ENCODE results near the gene ERICH2. TPM values are rescaled to one million over a fixed set of nuclear protein-coding genes. Genes with fewer than 3 reads are reported as not detected.

ERICH2 gene
- not detected for total RNA-seq
- polyA plus RNA-seq = not detected

GRCh38 chr2:170770008-170770605, at the start of gene ERICH2:
Gene ERICH2 (plus strand): TSS chr2:170770378. CDS start chr2:170770682, 304 bp downstream.
- TF ChIP-seq EP300 (IDR thresholded peaks at IDR 0.05) (no peak), POLR2A (IDR thresholded peaks at IDR 0.05) (no peak), CTCF (IDR thresholded peaks at IDR 0.05) (no peak), POLR2AphosphoS5 (IDR thresholded peaks at IDR 0.05) (no peak)
- Histone ChIP-seq H3K27me3 (no peaks in the 10 kb centered on the region), H3K36me3 (no peaks in the 10 kb centered on the region), H3K4me3 (peak within 1 kb of the TSS; percentile 69 to 74 (median 71)), H3K9me3 (no peaks in the 10 kb centered on the region), H3K4me1 (peaks cover 0 to 17% (median 8%) of the 10 kb centered on the region in 4 donors), H3K27ac (peak within 1 kb of the TSS; percentile 74 to 84 (median 79))
- intact Hi-C loops (cut with DNase I) = loop anchor here (2.0 kb wide), 3 partner anchors 43 to 159 kb away; partner anchors contain the start of gene GORASP2
- DNase-seq = peak; percentile 73
- WGBS, 2 donors = 1 to 7% methylated on average over 13 of the region's 13 CpGs

- 81 to 82% methylated on average over 3 of the region's 3 CpGs for WGBS, 2 donors
- Histone ChIP-seq H3K27me3 (peaks cover 13 to 43% (median 39%) of the 10 kb centered on the region in 3 donors), H3K27ac (no peak overlapping the region), H3K9me3 (no peaks in the 10 kb centered on the region), H3K36me3 (no peaks in the 10 kb centered on the region), H3K4me3 (no peak overlapping the region), H3K4me1 (peaks cover 0 to 12% (median 10%) of the 10 kb centered on the region in 4 donors)
- no peak for DNase-seq
- intact Hi-C loops (cut with DNase I) = no loop called here
- TF ChIP-seq POLR2A (IDR thresholded peaks at IDR 0.05) (no peak), EP300 (IDR thresholded peaks at IDR 0.05) (no peak), CTCF (IDR thresholded peaks at IDR 0.05) (no peak), POLR2AphosphoS5 (IDR thresholded peaks at IDR 0.05) (no peak)
Measured at GRCh38 chr2:170721678-170722077, 48.5 kb upstream of the ERICH2 start.

- no peak overlapping the region for H3K4me3 ChIP-seq
- H3K9me3 ChIP-seq = no peaks in the 10 kb centered on the region
- H3K36me3 ChIP-seq = no peaks in the 10 kb centered on the region
- H3K27me3 ChIP-seq = peaks cover 7 to 37% (median 33%) of the 10 kb centered on the region in 3 donors
- H3K4me1 ChIP-seq = peaks cover 0 to 5% (median 4%) of the 10 kb centered on the region in 4 donors
- no peak for TF ChIP-seq CTCF (IDR thresholded peaks at IDR 0.05)
- TF ChIP-seq POLR2A (IDR thresholded peaks at IDR 0.05) = no peak
- no peak for TF ChIP-seq POLR2AphosphoS5 (IDR thresholded peaks at IDR 0.05)
- no peak for TF ChIP-seq EP300 (IDR thresholded peaks at IDR 0.05)
- intact Hi-C loops (cut with DNase I) = no loop called here
- no peak for DNase-seq
- no peak overlapping the region for H3K27ac ChIP-seq
Measured at GRCh38 chr2:170722301-170722700, 47.9 kb upstream of the ERICH2 start.

GRCh38 chr2:170723446-170723958, 46.7 kb upstream of the ERICH2 start:
- Histone ChIP-seq H3K9me3 (no peaks in the 10 kb centered on the region), H3K27me3 (peaks cover 0 to 25% (median 21%) of the 10 kb centered on the region in 3 donors), H3K4me3 (no peak overlapping the region), H3K27ac (no peak overlapping the region), H3K4me1 (no peaks in the 10 kb centered on the region), H3K36me3 (no peaks in the 10 kb centered on the region)
- 59 to 82% methylated on average over 2 of the region's 2 CpGs for WGBS, 2 donors
- no peak for TF ChIP-seq POLR2AphosphoS5 (IDR thresholded peaks at IDR 0.05)
- no peak for TF ChIP-seq POLR2A (IDR thresholded peaks at IDR 0.05)
- no peak for TF ChIP-seq EP300 (IDR thresholded peaks at IDR 0.05)
- no peak for TF ChIP-seq CTCF (IDR thresholded peaks at IDR 0.05)
- intact Hi-C loops (cut with DNase I) = no loop called here
- no peak for DNase-seq

All from sigmoid colon (tissue), 7 donors.